NCI-H1092 treated with DMSO at 0.1 percent for 48 hours (cell line): ENCODE data around the gene KANK3.
"Not testable (repeated sequence)": the region's sequence is repeated elsewhere in the genome, so short reads cannot be mapped to it uniquely, and the experiment has no call there.

ENCODE experiments used
- DNase-seq: peaks from one replicate; lab custom pipeline; 2025; lab: John Stamatoyannopoulos, UW

Gene KANK3

DNA sequence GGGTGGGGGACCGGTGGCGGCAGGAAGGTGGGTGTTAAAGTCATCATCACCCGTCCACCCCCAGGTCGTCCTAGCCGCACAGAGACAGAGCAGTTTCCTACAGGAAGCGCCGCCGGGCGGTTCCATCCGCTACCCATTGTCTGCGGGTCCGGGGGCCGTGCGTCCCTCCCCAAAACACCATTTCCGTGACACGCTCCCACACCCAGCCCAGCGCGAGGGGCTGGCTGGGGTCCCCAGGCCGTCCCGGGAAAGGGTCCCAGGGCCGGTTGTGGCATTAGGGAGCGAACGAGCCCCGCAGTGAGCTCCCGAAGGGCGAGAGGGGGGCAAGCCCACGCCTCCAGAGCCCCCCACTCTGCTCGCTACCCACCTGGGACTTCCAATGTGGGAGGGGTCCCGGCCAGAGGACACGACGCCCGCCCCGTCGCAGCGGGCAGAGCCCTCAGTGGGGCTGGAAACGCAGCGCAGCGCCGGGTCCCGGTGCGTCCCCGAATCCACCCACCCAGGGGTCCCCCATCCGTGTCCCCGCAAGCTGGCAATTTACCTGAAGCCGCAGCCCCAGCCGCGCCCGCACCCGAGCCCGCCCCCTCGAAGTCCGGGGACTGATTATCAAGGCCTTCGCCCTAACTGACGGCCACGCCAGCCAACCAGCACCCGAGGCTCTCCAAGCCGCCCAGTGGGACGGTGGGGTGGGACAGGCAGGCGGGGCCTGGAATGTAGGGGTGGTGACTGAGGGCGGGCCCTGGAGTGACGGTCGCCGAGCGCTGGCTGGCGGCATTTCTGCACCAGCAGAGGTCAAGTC, at the start of gene KANK3:
Gene KANK3 (minus strand): TSS at position 579 of the 799 bp plus-strand sequence. CDS start 5,434 bp downstream, outside the sequence.
- DNase-seq: peak; percentile 22

DNA sequence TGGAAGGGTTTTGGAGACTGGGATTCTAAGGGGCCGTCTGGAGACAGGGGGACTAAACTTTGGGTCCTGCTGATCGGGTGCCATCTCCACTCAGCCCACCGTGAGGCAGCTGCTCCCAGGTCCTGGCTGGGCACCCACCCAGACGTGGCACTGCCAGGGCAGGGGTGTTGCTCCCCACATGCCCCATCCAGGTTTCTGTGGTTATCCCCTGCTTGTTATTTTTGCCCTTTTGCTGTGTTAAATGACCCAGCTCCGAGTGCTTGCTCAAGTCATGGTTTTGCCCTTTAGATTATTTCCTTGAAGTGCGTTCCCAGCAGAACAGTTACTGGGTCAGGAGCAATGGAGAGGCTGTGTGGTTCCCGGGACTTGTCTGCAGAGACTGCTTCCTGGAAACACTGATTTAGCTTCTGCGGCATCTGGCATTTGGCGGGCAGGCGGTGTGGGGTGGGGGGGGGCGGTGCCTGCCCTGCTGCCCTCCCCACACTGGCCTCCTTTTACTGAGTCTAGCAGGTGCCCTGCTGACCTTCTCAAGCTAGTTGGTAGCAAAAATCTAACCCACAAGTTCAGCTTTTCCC, 49.0 kb upstream of the KANK3 start:
- no peak for DNase-seq

- DNase-seq: no peak
Measured at GRCh38 chr19:8391198-8392016, 48.3 kb upstream of the KANK3 start.

GRCh38 chr19:8390617-8390981, 47.5 kb upstream of the KANK3 start:
- DNase-seq: peak; percentile 80

DNA sequence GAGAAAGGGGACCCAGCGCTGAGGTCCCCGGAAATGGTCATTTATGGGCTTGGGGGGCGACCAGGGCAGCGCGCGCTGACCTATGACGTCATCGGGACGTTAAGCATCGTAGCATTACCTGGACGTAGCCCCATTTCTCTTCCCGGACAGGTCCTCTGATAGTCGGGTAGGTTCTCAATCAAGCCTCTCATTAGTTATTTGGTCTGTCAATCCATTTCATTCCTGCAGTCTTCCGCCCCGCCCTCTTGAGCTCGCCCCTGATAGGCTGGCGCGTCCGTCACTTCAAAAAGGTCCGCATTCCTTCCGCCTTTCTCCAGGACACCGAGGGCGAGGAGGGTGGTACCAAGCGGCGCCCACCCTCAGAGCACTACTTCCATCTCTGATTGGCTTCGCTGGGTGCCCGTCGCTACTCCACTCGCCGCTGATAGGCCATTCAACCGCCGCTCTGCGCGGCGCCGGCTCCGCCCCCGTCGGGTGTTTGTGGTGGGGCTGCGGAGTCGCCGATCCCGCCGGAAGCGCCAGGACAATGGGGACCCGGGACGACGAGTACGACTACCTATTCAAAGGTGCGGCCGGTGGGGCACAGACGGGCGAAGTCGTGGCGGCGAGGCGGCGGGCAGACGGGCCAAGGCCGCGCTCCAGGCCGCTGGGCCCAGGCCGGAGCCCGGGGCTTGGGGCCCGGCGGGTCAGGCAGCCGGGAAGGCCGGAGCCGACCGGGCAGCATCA, 47.0 kb upstream of the KANK3 start, which contains the start of gene RAB11B:
Gene RAB11B (plus strand): TSS at position 470 of the 726 bp plus-strand sequence. CDS start 57 bp downstream, at position 527.
- peak; percentile 100 for DNase-seq

GRCh38 chr19:8388612-8388958, 45.5 kb upstream of the KANK3 start:
- DNase-seq: no peak

- DNase-seq: peak; percentile 13
Measured at GRCh38 chr19:8387688-8388611, 44.9 kb upstream of the KANK3 start.

- no peak for DNase-seq
Measured at GRCh38 chr19:8386990-8387389, 43.9 kb upstream of the KANK3 start.

DNA sequence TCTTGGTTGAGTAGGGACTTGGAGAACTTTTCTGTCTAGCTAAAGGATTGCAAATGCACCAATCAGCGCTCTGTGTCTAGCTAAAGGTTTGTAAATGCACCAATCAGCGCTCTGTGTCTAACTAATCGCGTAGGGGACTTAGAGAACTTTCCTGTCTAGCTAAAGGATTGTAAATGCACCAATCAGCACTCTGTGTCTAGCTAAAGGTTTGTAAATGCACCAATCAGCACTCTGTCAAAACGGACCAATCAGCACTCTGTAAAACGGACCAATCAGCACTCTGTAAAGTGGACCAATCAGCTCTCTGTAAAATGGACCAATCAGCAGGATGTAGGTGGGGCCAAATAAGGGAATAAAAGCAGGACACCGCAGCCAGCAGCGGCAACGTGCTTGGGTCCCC, 43.4 kb upstream of the KANK3 start:
- DNase-seq: not testable (repeated sequence)

DNA sequence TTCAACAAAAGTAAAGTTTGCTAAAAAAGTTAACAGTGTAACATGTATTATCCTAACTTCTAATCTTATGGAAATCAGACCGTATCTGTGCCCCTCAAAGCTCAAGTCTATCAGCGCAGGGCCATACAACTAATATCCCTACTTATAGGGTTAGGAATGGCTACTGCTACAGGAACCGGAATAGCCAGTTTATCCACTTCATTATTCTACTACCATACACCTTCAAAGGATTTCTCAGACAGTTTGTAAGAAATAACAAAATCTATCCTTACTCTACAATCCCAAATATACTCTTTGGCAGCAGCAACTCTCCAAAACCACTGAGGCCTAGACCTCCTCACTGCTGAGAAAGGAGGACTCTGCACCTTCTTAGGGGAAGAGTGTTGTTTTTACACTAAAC, 42.5 kb upstream of the KANK3 start:
- not testable (repeated sequence) for DNase-seq

DNA sequence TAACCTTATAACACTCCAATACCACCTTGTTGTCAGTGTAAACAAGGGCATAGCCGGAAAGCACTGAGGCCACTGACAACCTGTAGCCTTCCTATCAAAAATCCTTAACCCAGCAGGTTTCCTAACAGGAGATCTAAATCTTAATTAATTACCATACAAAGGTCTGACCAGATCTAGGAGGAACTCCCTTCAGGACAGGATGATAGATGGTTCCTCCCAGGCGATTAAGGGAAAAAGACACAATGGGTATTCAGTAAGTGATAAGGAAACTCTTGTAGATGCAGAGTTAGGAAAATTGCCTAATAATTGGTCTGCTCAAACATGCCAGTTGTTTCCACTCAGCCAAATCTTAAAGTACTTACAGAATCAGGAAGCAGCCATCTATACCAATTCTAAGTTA, 42.0 kb upstream of the KANK3 start:
- DNase-seq: not testable (repeated sequence)

- not testable (repeated sequence) for DNase-seq
Measured at GRCh38 chr19:8384569-8384968, 41.5 kb upstream of the KANK3 start.

GRCh38 chr19:8379156-8379891, 36.3 kb upstream of the KANK3 start:
- not testable (repeated sequence) for DNase-seq

DNA sequence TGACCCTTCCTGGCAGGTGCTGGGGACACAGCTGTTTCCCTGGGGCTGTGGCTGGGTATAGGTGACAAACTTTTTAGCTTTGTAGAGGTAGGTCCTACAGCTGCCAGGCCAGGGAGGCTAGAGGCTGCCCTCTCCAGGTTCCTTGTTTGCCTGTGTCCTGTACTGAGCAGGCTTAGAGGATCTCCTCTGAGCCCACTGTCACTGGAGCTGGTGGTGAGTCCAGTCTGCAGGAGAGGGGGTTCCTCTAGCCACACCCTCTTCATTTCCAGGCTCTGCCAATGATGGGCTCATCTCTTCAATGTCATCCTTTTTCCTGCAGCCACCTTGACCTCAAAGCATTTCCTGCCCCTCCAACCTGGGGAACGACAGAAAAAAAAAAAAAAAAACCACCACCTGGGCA, 34.5 kb upstream of the KANK3 start:
- no peak for DNase-seq

DNA sequence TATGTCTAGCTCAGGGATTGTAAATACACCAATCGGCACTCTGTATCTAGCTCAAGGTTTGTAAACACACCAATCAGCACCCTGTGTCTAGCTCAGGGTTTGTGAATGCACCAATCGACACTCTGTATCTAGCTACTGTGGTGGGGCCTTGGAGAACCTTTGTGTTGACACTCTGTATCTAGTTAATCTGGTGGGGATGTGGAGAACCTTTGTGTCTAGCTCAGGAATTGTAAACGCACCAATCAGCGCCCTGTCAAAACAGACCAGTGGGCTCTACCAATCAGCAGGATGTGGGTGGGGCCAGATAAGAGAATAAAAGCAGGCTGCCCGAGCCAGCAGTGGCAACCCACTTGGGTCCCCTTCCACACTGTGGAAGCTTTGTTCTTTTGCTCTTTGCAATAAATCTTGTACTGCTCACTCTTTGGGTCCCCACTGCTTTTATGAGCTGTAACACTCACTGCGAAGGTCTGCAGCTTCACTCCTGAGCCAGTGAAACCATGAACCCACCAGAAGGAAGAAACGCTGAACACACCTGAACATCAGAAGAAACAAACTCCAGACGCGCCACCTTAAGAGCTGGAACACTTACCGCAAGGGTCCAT, 33.4 kb upstream of the KANK3 start:
- DNase-seq: not testable (repeated sequence)

DNA sequence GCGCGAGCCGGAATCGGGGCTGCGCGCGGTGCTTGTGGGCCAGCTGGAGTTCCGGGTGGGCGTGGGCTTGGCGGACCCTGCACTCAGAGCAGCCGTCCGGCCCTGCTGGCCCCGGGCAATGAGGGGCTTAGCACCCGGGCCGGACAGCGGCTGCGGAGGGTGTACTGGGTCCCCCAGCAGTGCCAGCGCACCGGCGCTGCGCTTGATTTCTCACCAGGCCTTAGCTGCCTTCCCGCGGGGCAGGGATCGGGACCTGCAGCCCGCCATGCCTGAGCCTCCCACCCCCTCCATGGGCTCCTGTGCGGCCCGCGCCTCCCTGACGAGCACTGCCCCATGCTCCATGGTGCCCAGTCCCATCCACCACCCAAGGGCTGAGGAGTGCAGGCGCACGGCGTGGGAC, 32.7 kb upstream of the KANK3 start:
- not testable (repeated sequence) for DNase-seq

DNA sequence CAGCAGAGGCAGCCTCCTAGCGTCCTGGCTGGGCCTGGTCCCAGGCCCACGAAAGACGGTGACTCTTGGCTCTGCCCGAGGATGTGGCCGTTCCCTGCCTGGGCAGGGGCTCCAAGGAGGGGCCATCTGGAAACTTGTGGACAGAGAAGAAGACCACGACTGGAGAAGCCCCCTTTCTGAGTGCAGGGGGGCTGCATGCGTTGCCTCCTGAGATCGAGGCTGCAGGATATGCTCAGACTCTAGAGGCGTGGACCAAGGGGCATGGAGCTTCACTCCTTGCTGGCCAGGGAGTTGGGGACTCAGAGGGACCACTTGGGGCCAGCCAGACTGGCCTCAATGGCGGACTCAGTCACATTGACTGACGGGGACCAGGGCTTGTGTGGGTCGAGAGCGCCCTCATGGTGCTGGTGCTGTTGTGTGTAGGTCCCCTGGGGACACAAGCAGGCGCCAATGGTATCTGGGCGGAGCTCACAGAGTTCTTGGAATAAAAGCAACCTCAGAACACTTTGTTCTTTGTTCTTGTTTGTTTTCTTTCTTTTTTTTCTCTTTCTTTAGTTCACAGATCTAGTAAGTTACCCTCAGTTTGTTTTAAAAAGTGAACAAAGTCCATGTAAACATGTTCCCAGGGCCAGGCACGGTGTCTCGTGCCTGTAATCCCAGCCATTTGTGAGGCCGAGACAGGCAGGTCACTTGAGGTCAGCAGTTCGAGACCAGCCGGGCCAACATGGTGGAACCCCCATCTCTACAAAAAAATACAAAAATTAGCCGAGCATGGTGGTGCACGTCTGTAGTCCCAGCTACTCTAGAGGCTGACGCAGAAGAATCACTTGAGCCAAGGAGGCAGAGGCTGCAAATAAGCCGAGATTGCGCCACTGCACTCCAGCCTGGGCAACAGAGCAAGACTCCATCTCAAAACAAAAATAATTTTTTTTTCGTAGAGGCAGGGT, 31.1 kb upstream of the KANK3 start:
- no peak for DNase-seq

DNA sequence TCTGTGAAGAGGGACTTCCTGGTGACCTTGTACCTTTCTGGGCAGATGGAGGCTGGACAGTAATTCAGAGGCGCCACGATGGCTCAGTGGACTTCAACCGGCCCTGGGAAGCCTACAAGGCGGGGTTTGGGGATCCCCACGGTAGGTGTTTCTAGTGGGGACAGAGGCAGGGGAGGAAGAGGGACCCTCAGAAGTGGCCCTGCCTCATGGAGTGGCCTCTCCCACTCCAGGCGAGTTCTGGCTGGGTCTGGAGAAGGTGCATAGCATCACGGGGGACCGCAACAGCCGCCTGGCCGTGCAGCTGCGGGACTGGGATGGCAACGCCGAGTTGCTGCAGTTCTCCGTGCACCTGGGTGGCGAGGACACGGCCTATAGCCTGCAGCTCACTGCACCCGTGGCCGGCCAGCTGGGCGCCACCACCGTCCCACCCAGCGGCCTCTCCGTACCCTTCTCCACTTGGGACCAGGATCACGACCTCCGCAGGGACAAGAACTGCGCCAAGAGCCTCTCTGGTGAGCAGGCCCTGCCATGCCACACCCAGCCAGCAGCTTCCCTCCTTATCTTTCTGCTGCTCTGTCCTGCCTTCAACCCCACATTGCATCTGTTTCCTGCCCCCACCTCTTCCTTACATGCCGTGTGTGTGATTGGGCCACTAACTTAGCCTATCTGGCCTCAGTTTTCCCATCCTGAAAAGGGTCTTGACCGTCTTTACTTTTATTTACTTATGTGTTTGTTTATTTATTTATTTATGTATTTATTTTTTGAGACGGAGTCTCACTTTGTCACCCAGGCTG, 28.1 kb upstream of the KANK3 start:
- DNase-seq: no peak
